Fibroblast of mammary gland (primary cell): Measurements from ENCODE around the gene PDHB.
A peak's percentile ranks its signal among the peaks of the same experiment; 100 is the strongest.

ENCODE experiments used
- DNase-seq: peaks from one replicate; pipeline ENCODE4 v3.0.0-alpha.2; 2010; ENCODE audit warnings: low read depth
- H3K4me3 ChIP-seq: 2 replicates; pipeline ENCODE4 v1.5.1; 2011; ENCODE audit warnings: low read depth, mild to moderate bottlenecking, low read length, moderate library complexity; ENCODE audit not compliant: control insufficient read depth
- TF ChIP-seq, protein P1 (sequence below): conservative IDR thresholded peaks from 2 replicates; pipeline ENCODE4 v1.5.1; 2011; ENCODE audit warnings: low read depth, low read length, inconsistent platforms; ENCODE audit not compliant: control insufficient read depth, insufficient read depth

The PDHB gene

GRCh38 chr3:58403513-58404109 lies 30.0 kb downstream of the PDHB start:
- TF ChIP-seq, protein P1, sequence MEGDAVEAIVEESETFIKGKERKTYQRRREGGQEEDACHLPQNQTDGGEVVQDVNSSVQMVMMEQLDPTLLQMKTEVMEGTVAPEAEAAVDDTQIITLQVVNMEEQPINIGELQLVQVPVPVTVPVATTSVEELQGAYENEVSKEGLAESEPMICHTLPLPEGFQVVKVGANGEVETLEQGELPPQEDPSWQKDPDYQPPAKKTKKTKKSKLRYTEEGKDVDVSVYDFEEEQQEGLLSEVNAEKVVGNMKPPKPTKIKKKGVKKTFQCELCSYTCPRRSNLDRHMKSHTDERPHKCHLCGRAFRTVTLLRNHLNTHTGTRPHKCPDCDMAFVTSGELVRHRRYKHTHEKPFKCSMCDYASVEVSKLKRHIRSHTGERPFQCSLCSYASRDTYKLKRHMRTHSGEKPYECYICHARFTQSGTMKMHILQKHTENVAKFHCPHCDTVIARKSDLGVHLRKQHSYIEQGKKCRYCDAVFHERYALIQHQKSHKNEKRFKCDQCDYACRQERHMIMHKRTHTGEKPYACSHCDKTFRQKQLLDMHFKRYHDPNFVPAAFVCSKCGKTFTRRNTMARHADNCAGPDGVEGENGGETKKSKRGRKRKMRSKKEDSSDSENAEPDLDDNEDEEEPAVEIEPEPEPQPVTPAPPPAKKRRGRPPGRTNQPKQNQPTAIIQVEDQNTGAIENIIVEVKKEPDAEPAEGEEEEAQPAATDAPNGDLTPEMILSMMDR = no peak
- DNase-seq = no peak
- H3K4me3 ChIP-seq = no peak overlapping the region

- no peak for DNase-seq
- TF ChIP-seq, protein P1 = no peak
- H3K4me3 ChIP-seq = no peak overlapping the region
These were observed 34.8 kb downstream of the PDHB start for GRCh38 chr3:58398669-58399333.

DNA sequence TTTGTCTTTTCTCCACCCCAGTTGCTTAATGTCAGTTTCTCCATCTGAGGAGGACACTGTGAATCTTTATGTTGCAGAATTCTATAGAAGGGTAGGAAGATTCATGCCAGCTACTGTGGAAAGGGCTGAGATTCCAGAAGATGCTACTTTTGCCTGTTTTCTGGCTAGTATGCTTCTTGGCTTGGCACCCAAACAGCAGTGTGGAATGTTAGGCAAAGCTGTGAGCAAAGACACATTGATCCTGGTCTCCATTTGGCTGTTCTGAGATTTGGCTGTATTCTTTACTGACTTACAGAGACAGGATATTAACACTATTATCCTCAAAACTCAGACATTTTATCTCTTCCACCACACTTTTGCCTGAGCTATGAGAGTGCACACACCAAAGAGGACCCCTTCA lies 39.3 kb downstream of the PDHB start:
- DNase-seq = no peak
- TF ChIP-seq, protein P1 = no peak
- no peak overlapping the region for H3K4me3 ChIP-seq

DNA sequence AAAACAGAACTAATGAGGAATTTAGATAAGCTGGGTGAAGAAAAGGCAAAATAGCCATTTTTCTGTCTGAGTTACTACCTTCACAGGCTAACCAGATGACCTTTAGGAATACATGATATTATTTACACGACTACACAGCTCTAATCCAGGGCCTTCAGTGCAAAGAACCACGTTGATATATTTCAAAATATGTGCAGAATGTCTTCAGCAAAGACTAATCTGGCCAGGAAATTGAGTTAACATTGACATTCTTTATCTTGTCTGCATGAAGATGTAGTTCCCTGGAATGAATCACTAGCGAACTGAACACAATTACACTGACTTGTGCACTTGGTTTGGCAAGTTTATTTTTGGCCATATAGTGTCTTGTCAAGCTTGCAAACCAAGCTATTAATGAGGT lies 41.5 kb downstream of the PDHB start:
- no peak overlapping the region for H3K4me3 ChIP-seq
- peak; percentile 19 for DNase-seq
- TF ChIP-seq, protein P1 = no peak

DNA sequence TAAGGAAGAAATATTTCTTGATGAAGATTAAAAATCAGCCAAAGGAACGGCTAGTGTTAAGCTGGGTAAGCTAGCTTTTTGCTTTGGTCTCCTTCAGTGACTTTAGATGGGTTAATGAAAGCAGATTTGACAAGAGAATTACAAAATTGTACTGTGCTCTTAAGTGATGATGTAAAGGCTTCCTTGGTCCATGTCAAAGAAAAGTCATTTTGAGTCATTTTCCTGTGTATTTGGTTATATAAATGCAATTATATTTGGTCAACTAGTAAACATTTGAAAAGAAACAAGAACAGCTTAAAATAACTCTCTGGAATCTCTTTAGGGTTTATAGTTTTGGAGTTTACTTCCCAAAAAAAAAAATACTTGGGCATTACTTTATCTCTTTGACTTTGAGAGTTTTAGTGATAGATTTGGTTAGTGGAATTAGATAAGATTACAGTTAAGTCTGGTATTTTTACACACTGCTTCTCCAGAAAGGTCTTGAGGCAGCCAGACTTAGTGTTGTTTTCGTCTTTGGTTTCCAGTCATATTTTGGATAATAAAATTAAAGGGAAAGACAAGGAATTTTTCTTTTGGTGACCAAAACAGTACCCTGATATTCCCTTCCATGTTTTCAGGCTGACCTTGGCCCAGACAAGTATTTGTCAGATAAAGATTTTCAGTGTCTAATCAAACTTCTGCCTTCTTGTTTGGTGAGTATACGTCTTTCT lies 42.3 kb downstream of the PDHB start:
- no peak overlapping the region for H3K4me3 ChIP-seq
- TF ChIP-seq, protein P1 = no peak
- peak; percentile 30 for DNase-seq

DNA sequence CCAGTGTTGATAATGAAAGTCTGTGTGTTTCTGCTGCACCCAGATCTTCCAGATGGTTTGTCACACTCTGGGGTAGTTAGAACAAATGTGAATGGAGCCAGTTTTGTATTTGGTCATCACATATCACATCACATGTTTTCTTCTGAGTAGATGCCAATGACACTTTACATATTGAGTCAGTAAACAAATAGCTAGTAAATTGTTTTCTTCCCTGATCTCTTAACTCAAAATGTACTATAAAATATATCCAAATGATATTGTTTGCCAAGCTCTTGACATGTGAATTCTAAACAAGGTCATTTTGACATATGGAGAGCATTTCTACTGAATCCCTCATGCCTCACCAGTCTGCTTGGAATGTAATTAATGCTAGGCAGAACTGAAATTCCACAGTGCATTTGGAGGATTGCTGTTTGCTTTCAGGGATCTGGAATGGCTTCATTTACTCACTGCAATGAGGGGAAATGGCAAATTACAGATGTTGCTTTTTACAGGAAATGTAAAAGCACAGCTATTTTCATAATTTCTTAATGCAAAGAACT lies 45.0 kb downstream of the PDHB start:
- TF ChIP-seq, protein P1 = no peak
- peak; percentile 83 for DNase-seq
- no peak overlapping the region for H3K4me3 ChIP-seq
